Spinal cord (tissue), 10 donors: ENCODE results near the gene GUCD1. TPM values are rescaled to one million over a fixed set of nuclear protein-coding genes. Genes with fewer than 3 reads are reported as not detected.

Source experiments
- DNase-seq, 6 donors: peaks; one replicate each; pipeline versions ENCODE4 v3.0.0 to v3.0.0-alpha.2; 2013 to 2015; ENCODE audit warnings: low spot score in 6 of 6, low read depth in 4 of 6
- H3K27ac ChIP-seq: one replicate; pipeline ENCODE4 v1.5.1; 2013; ENCODE audit warnings: low read depth, low read length, control low read depth
- H3K27me3 ChIP-seq: one replicate; pipeline ENCODE4 v1.6.1; 2013; ENCODE audit warnings: low read length; ENCODE audit not compliant: control insufficient read depth, insufficient read depth
- H3K36me3 ChIP-seq: one replicate; pipeline ENCODE4 v1.6.1; 2013; ENCODE audit warnings: low read length; ENCODE audit not compliant: control insufficient read depth, insufficient read depth
- H3K4me1 ChIP-seq: one replicate; pipeline ENCODE4 v1.6.1; 2013; ENCODE audit warnings: low read length; ENCODE audit not compliant: control insufficient read depth, insufficient read depth
- H3K4me3 ChIP-seq: one replicate; pipeline ENCODE4 v1.5.1; 2013; ENCODE audit warnings: low read depth, low read length, control low read depth
- H3K9me3 ChIP-seq: one replicate; pipeline ENCODE4 v1.6.1; 2013; ENCODE audit warnings: low read length; ENCODE audit not compliant: control insufficient read depth, insufficient read depth
- WGBS: methylation state at CpG from one replicate; pipeline ENCODE4 v1.1.5; 2013; ENCODE audit warnings: missing lambda C conversion rate; ENCODE audit not compliant: insufficient coverage; 5-methylcytosine and 5-hydroxymethylcytosine counted together
- polyA plus RNA-seq, 2 donors: library from polyadenylated mRNA; unstranded; fragments of 120-200 nt; gene quantifications; one replicate each; pipeline ENCODE4 v1.2.1, GENCODE V29; 2013; ENCODE audit not compliant: insufficient read length in 2 of 2
- total RNA-seq, 2 donors: library from RNA; depleted of rRNA in 1 of 2; stranded (reverse); fragments of 120-200 nt in 1 of 2; fragments of >200 nt in 1 of 2; gene quantifications; one replicate each; pipeline versions ENCODE4 v1.2.3 to v1.2.4, GENCODE V29; 2013 to 2014
- donor health status: healthy.

Gene GUCD1
- total and polyA plus RNA-seq, 4 donors = 51.7 to 75.1 (median 58.0) TPM

- Histone ChIP-seq H3K27me3 (peaks cover 15% of the 10 kb centered on the region), H3K4me3 (no peak overlapping the region), H3K9me3 (no peaks in the 10 kb centered on the region), H3K4me1 (peaks cover 22% of the 10 kb centered on the region), H3K36me3 (peaks cover 4% of the 10 kb centered on the region), H3K27ac (no peak overlapping the region)
- DNase-seq = no peak
- WGBS = 82% methylated on average over 9 of the region's 10 CpGs
Observed at GRCh38 chr22:24499706-24500276, 55.1 kb downstream of the GUCD1 start.

GRCh38 chr22:24498824-24499223 lies 56.1 kb downstream of the GUCD1 start:
- no peak overlapping the region for H3K4me3 ChIP-seq
- WGBS = 86% methylated on average over 11 of the region's 11 CpGs
- DNase-seq = no peak
- H3K36me3 ChIP-seq = peaks cover 5% of the 10 kb centered on the region
- peaks cover 30% of the 10 kb centered on the region for H3K4me1 ChIP-seq
- H3K27me3 ChIP-seq = peaks cover 25% of the 10 kb centered on the region
- no peaks in the 10 kb centered on the region for H3K9me3 ChIP-seq
- H3K27ac ChIP-seq = no peak overlapping the region

DNA sequence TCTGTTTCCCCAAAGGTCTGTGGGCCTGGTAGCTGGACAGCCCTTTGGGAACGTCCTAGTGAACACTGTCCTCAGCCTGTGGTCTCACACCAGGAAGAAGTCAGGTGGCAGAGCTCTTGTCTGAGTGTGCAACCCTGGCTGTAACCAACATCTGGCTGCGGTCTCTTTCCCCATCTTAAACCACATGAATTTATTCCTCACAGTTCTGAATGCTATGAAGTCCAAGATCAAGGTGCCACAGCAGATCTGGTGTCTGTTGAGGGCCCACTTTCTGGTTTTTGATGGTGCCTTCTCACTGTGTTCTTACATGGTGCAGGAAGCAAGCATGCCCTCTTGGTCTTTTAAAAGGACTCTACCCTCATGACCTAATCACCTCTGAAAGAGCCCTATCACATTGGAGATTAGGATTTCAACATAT lies 57.1 kb downstream of the GUCD1 start:
- DNase-seq = no peak
- 75% methylated on average over 2 of the region's 2 CpGs for WGBS
- H3K36me3 ChIP-seq = peaks cover 5% of the 10 kb centered on the region
- no peaks in the 10 kb centered on the region for H3K9me3 ChIP-seq
- peaks cover 30% of the 10 kb centered on the region for H3K4me1 ChIP-seq
- H3K27ac ChIP-seq = no peak overlapping the region
- no peak overlapping the region for H3K4me3 ChIP-seq
- peaks cover 27% of the 10 kb centered on the region for H3K27me3 ChIP-seq

DNA sequence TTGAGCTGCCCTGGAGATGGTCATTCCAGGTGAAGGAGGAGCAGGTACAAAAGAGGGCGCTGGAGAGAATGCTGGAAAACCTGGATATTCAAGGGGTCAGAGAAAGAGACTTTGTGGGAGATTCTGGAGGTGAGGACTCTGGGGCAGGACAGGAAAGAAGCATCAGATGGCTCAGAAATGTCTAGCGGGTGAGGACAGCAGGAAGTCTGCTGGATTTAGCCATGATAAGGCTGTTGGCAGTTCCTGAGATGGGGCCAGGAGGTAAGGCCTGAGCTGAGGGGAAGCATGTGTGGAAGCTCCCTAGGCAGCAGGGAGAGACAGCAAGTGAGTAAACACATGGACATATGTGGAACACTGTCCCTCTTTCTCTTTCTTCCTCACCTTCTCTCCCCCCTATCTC lies 58.3 kb downstream of the GUCD1 start:
- Histone ChIP-seq H3K4me3 (no peak overlapping the region), H3K9me3 (no peaks in the 10 kb centered on the region), H3K4me1 (peaks cover 28% of the 10 kb centered on the region), H3K36me3 (peaks cover 5% of the 10 kb centered on the region), H3K27me3 (peaks cover 32% of the 10 kb centered on the region), H3K27ac (no peak overlapping the region)
- WGBS = 96% methylated on average over 2 of the region's 2 CpGs
- DNase-seq = no peak

DNA sequence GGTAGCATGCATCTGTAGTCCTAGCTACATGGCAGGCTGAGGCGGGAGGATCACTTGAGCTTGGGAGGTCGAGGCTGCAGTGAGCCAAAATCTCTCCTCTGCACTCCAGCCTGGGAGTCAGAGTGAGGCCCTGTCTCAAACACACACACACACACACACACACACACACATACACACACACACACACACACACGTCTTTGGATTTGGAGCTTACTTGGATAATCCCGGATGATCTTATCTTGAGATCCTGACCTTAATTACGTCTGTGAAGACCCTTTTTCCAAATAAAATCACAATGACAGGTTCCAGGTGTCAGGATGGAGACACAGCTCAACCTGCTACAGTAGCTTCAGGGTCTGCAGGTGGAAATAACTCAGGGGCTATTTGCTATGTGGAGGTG lies 58.7 kb downstream of the GUCD1 start:
- no peaks in the 10 kb centered on the region for H3K9me3 ChIP-seq
- H3K27me3 ChIP-seq = peaks cover 32% of the 10 kb centered on the region
- 100% methylated on average over 4 of the region's 5 CpGs for WGBS
- H3K4me3 ChIP-seq = no peak overlapping the region
- DNase-seq = no peak
- H3K27ac ChIP-seq = no peak overlapping the region
- H3K4me1 ChIP-seq = peaks cover 24% of the 10 kb centered on the region
- peaks cover 5% of the 10 kb centered on the region for H3K36me3 ChIP-seq

DNA sequence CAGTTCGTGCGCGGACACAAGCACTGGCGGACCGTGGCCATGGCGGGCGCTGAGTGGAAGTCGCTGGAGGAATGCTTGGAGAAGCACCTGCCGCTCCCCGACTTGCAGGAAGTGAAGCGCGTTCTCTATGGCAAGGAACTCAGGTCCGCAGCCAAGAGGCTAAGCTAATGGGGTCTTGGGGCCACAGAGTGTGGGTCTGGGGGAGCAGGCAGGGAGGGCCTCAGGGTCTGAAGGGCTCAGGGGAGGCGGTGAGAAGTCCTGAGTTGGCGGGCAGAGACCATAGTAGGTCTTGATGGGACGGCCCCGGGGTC lies 59.6 kb downstream of the GUCD1 start:
- Histone ChIP-seq H3K27ac (no peak overlapping the region), H3K36me3 (peaks cover 5% of the 10 kb centered on the region), H3K4me3 (no peak overlapping the region), H3K9me3 (no peaks in the 10 kb centered on the region), H3K27me3 (peaks cover 32% of the 10 kb centered on the region), H3K4me1 (peaks cover 19% of the 10 kb centered on the region)
- DNase-seq = no peak
- WGBS = 94% methylated on average over 16 of the region's 17 CpGs

DNA sequence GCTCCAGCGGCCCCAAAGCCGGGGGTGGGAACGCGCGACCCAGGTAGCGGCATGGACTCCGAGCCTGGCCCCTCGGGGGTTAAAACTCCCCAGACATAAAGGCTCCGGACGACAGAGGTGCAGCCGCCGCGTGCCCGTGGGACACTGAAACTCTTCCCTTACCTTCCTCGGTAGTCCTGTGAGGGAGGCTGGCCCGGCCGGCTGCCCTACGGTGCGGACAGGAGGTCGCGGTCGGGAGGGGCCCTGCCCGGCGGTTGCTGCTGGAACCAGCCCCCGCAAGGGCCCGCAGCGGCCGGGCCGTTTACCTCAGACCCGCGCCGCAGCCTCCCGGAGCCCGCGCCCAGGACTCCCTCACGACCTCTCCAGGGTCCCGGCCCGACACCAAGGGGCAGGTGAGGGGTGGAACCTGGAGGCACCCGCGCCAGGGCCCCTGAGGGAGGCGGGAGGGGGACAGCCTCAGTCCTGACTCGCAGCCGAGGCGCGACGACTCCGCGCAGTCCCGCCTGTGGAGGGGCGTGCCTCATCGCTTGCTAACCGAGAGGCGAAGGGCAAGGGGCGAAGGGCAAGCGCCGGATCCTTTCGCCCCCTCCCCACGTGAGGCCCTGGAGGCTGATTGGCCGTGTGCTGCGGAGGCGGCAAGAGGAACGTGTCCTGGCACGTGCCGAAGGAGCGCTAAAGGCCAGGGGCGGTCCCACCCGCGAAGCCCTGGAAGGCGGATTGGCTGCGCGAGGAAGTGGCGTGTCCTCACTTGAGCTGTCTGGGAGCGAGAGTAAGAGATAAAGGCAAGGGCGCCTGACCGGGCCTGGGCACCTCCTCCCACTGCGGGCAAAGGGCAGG lies 60.2 kb downstream of the GUCD1 start, which contains the start of gene UPB1:
UPB1 (plus strand) TSS at position 805 of the 837 bp plus-strand sequence. CDS start 72 bp downstream, outside the sequence.
- peak within 1 kb of the TSS; percentile 6 for H3K4me3 ChIP-seq
- no peak for DNase-seq
- peaks cover 32% of the 10 kb centered on the region for H3K27me3 ChIP-seq

DNA sequence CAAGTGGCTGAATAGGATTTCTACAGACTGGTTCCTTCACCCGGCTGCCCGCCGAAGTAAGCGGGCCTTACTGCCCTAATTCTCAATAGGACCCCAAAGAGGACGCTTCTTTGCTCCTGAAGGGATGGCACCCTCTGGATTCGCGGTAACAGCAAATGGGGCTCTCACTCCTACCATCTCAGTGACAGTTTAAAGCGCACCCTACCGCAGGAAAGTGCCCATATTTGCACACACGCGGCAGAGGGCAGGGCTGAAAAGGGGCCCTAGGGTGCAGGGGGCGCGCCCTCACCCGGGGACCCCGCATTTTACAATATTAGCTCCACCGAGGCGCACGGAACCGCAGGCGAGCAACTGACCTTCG lies 60.8 kb downstream of the GUCD1 start:
- no peak for DNase-seq
- peaks cover 5% of the 10 kb centered on the region for H3K36me3 ChIP-seq
- no peaks in the 10 kb centered on the region for H3K9me3 ChIP-seq
- H3K4me1 ChIP-seq = peaks cover 11% of the 10 kb centered on the region
- peaks cover 32% of the 10 kb centered on the region for H3K27me3 ChIP-seq
- H3K4me3 ChIP-seq = peak overlapping the region; percentile 4
- WGBS = 28% methylated on average over 21 of the region's 21 CpGs
- H3K27ac ChIP-seq = no peak overlapping the region

More for the DNA sequence above, 60.2 kb downstream of the GUCD1 start, which contains the start of gene UPB1:
- Histone ChIP-seq H3K9me3 (no peaks in the 10 kb centered on the region), H3K4me1 (peaks cover 13% of the 10 kb centered on the region), H3K27ac (no peak within 1 kb of the TSS), H3K36me3 (peaks cover 5% of the 10 kb centered on the region)
- WGBS = 22% methylated on average over 76 of the region's 76 CpGs

DNA sequence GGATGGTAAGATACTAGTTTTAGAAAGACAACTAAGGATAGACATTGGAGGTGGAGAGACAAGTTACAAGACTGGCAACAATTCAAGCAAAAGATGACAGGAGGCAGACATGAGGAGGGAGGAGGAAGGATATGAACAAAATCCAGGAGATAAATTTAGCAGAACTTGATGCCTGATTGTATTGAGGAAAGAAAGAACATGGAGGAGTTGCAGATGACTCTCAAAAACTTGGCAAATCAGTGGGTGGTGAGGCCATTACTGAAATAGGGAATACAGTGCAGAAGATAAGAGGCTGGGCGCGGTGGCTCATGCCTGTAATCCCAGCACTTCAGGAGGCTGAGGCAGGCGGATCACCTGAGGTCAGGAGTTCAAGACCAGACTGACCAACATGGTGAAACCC lies 62.5 kb downstream of the GUCD1 start:
- no peak for DNase-seq
- no CpG with 5 or more reads among the region's 3 CpGs for WGBS
- peaks cover 32% of the 10 kb centered on the region for H3K27me3 ChIP-seq

More for the DNA sequence above, 62.5 kb downstream of the GUCD1 start:
- Histone ChIP-seq H3K27ac (no peak overlapping the region), H3K36me3 (peaks cover 5% of the 10 kb centered on the region), H3K4me3 (no peak overlapping the region), H3K4me1 (peaks cover 11% of the 10 kb centered on the region), H3K9me3 (no peaks in the 10 kb centered on the region)
